Measurements from ENCODE around the gene PNPT1.

DNA sequence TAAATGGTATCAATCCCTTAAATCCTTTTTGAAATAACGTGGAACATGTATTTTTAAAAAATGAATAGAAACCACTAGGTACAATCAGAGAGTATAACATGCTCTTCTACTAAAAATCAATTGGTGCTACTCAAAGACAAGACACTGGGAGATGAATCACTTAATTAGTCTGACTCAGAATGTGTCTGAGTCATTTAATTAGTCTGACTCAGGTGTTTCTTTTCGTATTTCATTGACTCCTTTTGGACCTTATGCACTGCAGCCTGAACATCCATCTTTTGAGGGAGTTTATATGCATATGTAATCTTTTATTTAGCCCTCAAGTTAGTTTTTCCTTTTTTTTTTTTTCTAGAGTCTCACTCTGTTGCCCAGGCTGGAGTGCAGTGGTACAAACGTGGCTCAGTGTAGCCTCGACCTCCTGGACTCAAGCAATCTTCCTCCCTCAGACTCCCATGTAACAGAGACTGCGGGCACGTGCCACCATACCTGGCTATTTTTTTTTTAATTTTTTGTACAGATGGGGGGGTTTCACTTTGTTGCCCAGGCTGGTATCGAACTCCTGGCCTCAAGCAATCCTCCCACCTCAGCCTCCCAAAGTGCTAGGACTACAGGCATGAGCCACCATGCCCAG, 102.7 kb downstream of the PNPT1 start:
- TF ChIP-seq, protein P1, sequence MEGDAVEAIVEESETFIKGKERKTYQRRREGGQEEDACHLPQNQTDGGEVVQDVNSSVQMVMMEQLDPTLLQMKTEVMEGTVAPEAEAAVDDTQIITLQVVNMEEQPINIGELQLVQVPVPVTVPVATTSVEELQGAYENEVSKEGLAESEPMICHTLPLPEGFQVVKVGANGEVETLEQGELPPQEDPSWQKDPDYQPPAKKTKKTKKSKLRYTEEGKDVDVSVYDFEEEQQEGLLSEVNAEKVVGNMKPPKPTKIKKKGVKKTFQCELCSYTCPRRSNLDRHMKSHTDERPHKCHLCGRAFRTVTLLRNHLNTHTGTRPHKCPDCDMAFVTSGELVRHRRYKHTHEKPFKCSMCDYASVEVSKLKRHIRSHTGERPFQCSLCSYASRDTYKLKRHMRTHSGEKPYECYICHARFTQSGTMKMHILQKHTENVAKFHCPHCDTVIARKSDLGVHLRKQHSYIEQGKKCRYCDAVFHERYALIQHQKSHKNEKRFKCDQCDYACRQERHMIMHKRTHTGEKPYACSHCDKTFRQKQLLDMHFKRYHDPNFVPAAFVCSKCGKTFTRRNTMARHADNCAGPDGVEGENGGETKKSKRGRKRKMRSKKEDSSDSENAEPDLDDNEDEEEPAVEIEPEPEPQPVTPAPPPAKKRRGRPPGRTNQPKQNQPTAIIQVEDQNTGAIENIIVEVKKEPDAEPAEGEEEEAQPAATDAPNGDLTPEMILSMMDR (IDR thresholded peaks at IDR 0.05), result no peak
- no peak for TF ChIP-seq POLR2A (IDR thresholded peaks at IDR 0.05)
